Bronchial epithelial cell (primary cell): Measurements from ENCODE around the gene TRIM8. TPM values are rescaled to one million over a fixed set of nuclear protein-coding genes. Genes with fewer than 3 reads are reported as not detected.

Experiments
- DNase-seq: peaks from one replicate; pipeline ENCODE4 v3.0.0-alpha.2; 2010; ENCODE audit warnings: low read depth
- FAIRE-seq: peaks from 2 replicates; lab custom pipeline; 2011; peaks lifted over from hg19 to GRCh38; lab: Jason Lieb, UNC
- H3K27me3 ChIP-seq: 2 replicates; pipeline ENCODE4 v1.5.1; 2011; ENCODE audit warnings: low read length; ENCODE audit not compliant: control insufficient read depth, insufficient read depth
- H3K36me3 ChIP-seq: 2 replicates; pipeline ENCODE4 v1.5.1; 2011; ENCODE audit warnings: low read length; ENCODE audit not compliant: control insufficient read depth, insufficient read depth
- H3K4me3 ChIP-seq: 2 replicates; pipeline ENCODE4 v1.5.1; 2011; ENCODE audit warnings: mild to moderate bottlenecking, low read depth, low read length, control low read depth
- CTCF ChIP-seq: IDR thresholded peaks from 2 replicates; pipeline ENCODE4 v1.5.1; 2011; ENCODE audit warnings: mild to moderate bottlenecking, moderate library complexity, low read length, control low read depth, inconsistent platforms; ENCODE audit not compliant: insufficient read depth, severe bottlenecking
- total RNA-seq: library from RNA; depleted of rRNA; stranded (reverse); fragments of >200 nt; gene quantifications from 2 replicates; pipeline ENCODE4 v1.2.1, GENCODE V29; 2014

TRIM8 gene
- total RNA-seq, 1 donor from 2014 or later = 31.1 TPM

- Histone ChIP-seq H3K27me3 (no peaks in the 10 kb centered on the region), H3K4me3 (no peak overlapping the region), H3K36me3 (peaks cover 4% of the 10 kb centered on the region)
- DNase-seq (no peak), FAIRE-seq (no peak)
- TF ChIP-seq CTCF = no peak
These were observed 27.2 kb upstream of the TRIM8 start for GRCh38 chr10:102617041-102617440.

- no peak overlapping the region for H3K4me3 ChIP-seq
- FAIRE-seq (no peak), DNase-seq (no peak)
- peaks cover 4% of the 10 kb centered on the region for H3K36me3 ChIP-seq
- no peak for TF ChIP-seq CTCF
- H3K27me3 ChIP-seq = no peaks in the 10 kb centered on the region
These were observed 26.5 kb upstream of the TRIM8 start for GRCh38 chr10:102617816-102618215.

GRCh38 chr10:102619281-102619981 lies 24.8 kb upstream of the TRIM8 start:
- H3K4me3 ChIP-seq = no peak overlapping the region
- FAIRE-seq (no peak), DNase-seq (no peak)
- no peaks in the 10 kb centered on the region for H3K27me3 ChIP-seq
- no peak for TF ChIP-seq CTCF
- H3K36me3 ChIP-seq = peaks cover 4% of the 10 kb centered on the region

- FAIRE-seq (no peak), DNase-seq (no peak)
- H3K27me3 ChIP-seq = no peaks in the 10 kb centered on the region
- TF ChIP-seq CTCF = no peak
- H3K4me3 ChIP-seq = no peak overlapping the region
- peaks cover 4% of the 10 kb centered on the region for H3K36me3 ChIP-seq
These were observed 24.1 kb upstream of the TRIM8 start for GRCh38 chr10:102620138-102620590.

- H3K4me3 ChIP-seq = no peak overlapping the region
- DNase-seq (no peak), FAIRE-seq (no peak)
- no peaks in the 10 kb centered on the region for H3K27me3 ChIP-seq
- TF ChIP-seq CTCF = no peak
- H3K36me3 ChIP-seq = peaks cover 1% of the 10 kb centered on the region
These were observed 23.5 kb upstream of the TRIM8 start for GRCh38 chr10:102620591-102621442.
